Heart left ventricle (tissue), 13 donors: ENCODE results near the gene UBE2D3.

Experiments used
- POLR2A ChIP-seq, 2 donors: fragments of 450-650 bp; IDR thresholded peaks; one replicate each; pipeline ENCODE4 v1.6.1; 2017; ENCODE audit warnings: antibody characterized with exemption in 2 of 2, mild to moderate bottlenecking in 2 of 2, moderate library complexity in 2 of 2
- TF ChIP-seq, protein P1 (sequence below), 12 donors: fragments of 200-600 bp; sonication (generic) in 4 of 12; IDR thresholded peaks; one replicate each; pipeline versions ENCODE4 v1.5.0 to v1.8.0; 2018 to 2022; ENCODE audit warnings: antibody characterized with exemption in 12 of 12, mild to moderate bottlenecking in 5 of 12
- donor health status: ischemic (EF 13 %, LVEDD 7.1; RV severe dilation, severe dysfunction).
- donor health status: DM: no; HTN: yes; CAD: no.
- donor health status: DM: no; HTN: no; CAD: no.
- donor health status: ischemic (EF 25% LVEDD 6.9; RV normal size, moderate dysfunction).
- donor health status: ischemic (EF 25% LVEDD 5.7; RV mildly dilated, moderate dysfunction).
- donor health status: ischemic (EF 35%, LVEDD 5.7; RV mildly dilated, moderate dysfunction).
- donor health status: nonischemic (EF 11% LVEDD 7.7; RV severe dilation, severe dysfunction).
- donor health status: DM: yes; HTN: yes; CAD: no.
- donor health status: PGD.
- donor health status: ischemic (EF 29% LVEDD 5.4; RV normal size, mild dysfunction).
- donor health status: nonischemic (EF 23%, LVEDD 6.1; RV moderate dilation, normal function).

DNA sequence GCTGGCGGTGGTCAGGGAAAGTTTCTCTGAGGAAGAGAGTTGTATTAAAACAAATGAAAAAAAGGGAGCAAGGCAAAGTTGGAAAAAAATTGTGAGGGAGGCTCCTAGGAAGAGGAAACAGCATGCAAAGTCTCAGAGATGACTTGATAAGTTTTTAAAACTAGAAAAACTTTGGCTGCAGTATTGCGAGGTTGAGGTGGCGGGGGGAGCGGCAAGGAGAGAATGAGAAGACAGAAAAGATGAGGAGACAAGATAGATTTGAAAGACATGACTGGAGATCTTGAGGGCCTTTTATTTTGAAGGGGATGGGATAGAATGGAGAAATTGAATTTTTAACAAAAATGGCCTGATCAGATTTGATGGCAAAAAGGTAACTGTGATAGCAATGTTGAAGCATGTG is 4.8 kb upstream of the UBE2D3 start:
- TF ChIP-seq, protein P1, sequence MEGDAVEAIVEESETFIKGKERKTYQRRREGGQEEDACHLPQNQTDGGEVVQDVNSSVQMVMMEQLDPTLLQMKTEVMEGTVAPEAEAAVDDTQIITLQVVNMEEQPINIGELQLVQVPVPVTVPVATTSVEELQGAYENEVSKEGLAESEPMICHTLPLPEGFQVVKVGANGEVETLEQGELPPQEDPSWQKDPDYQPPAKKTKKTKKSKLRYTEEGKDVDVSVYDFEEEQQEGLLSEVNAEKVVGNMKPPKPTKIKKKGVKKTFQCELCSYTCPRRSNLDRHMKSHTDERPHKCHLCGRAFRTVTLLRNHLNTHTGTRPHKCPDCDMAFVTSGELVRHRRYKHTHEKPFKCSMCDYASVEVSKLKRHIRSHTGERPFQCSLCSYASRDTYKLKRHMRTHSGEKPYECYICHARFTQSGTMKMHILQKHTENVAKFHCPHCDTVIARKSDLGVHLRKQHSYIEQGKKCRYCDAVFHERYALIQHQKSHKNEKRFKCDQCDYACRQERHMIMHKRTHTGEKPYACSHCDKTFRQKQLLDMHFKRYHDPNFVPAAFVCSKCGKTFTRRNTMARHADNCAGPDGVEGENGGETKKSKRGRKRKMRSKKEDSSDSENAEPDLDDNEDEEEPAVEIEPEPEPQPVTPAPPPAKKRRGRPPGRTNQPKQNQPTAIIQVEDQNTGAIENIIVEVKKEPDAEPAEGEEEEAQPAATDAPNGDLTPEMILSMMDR (IDR thresholded peaks at IDR 0.05), result no peak
- no peak for TF ChIP-seq POLR2A (IDR thresholded peaks at IDR 0.05)
